Activated naive CD8-positive, alpha-beta T cell treated with anti-CD3 and anti-CD28 coated beads, Interleukin-2, amount 50 U/mL, for 24 hours (primary cell): ENCODE results near the gene STUB1.
A peak's percentile ranks its signal among the peaks of the same experiment; 100 is the strongest.

Source experiments
- ATAC-seq: fragments of 150-1000 bp; cut with Tn5 transposase; one replicate; pipeline ENCODE4 v1.10.0; 2021
- DNase-seq: peaks from one replicate; pipeline ENCODE4 v3.0.0; 2021
- H3K27ac Mint-ChIP-seq: one replicate; pipeline ENCODE4 v1.8.0; 2021; ENCODE audit warnings: mild to moderate bottlenecking, mixed read lengths
- H3K27me3 Mint-ChIP-seq: one replicate; pipeline ENCODE4 v1.8.0; 2021; ENCODE audit warnings: mixed read lengths
- H3K36me3 Mint-ChIP-seq: one replicate; pipeline ENCODE4 v1.8.0; 2021; ENCODE audit warnings: low read depth, mixed read lengths
- H3K4me1 Mint-ChIP-seq: one replicate; pipeline ENCODE4 v1.8.0; 2021; ENCODE audit warnings: mixed read lengths
- H3K4me3 Mint-ChIP-seq: one replicate; pipeline ENCODE4 v1.8.0; 2021; ENCODE audit warnings: mild to moderate bottlenecking, moderate library complexity, mixed read lengths
- H3K9me3 Mint-ChIP-seq: one replicate; pipeline ENCODE4 v1.8.0; 2021; ENCODE audit warnings: mixed read lengths

STUB1 gene

GRCh38 chr16:676913-677312 is 3.3 kb upstream of the STUB1 start:
- peaks cover 5% of the 10 kb centered on the region for H3K27me3 Mint-ChIP-seq
- no peak for DNase-seq

DNA sequence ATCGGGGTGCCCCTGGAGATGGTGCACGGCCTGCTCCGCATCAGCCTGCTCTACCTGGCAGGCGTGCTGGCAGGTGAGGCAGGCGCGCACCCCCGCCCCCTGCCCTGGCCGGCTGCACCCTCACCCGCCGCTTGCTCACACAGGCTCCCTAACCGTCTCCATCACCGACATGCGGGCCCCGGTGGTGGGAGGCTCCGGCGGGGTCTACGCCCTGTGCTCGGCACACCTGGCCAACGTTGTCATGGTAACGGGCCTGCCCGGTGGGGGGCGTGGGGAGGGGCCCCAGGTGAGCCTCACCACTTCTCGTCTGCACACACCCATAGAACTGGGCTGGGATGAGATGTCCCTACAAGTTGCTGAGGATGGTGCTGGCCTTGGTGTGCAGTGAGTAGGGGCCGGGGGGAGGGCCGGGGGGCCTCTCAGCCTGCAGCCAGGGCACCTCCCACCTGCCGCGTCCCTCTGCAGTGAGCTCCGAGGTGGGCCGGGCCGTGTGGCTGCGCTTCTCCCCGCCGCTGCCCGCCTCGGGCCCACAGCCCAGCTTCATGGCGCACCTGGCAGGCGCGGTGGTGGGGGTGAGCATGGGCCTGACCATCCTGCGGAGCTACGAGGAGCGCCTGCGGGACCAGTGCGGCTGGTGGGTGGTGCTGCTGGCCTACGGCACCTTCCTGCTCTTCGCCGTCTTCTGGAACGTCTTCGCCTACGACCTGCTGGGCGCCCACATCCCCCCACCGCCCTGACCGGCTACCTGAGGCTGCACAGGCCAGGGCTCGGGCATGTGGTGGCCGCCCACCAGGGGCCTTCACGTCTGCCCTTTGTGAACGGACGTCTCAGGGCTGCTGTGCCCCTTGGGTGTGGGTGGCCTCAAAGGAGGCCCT is 2.7 kb upstream of the STUB1 start:
- DNase-seq (no peak), ATAC-seq (no peak)
- H3K36me3 Mint-ChIP-seq, result peaks cover 14% of the 10 kb centered on the region
- peaks cover 5% of the 10 kb centered on the region for H3K27me3 Mint-ChIP-seq
- H3K9me3 Mint-ChIP-seq, result no peaks in the 10 kb centered on the region
- H3K4me3 Mint-ChIP-seq, result no peak overlapping the region
- H3K27ac Mint-ChIP-seq, result no peak overlapping the region
- H3K4me1 Mint-ChIP-seq, result peaks cover 22% of the 10 kb centered on the region

More at GRCh38 chr16:676913-677312, 3.3 kb upstream of the STUB1 start:
- Mint-ChIP-seq H3K36me3 (peaks cover 9% of the 10 kb centered on the region), H3K27ac (no peak overlapping the region), H3K4me3 (no peak overlapping the region), H3K9me3 (no peaks in the 10 kb centered on the region), H3K4me1 (peaks cover 17% of the 10 kb centered on the region)
- ATAC-seq, result no peak

DNA sequence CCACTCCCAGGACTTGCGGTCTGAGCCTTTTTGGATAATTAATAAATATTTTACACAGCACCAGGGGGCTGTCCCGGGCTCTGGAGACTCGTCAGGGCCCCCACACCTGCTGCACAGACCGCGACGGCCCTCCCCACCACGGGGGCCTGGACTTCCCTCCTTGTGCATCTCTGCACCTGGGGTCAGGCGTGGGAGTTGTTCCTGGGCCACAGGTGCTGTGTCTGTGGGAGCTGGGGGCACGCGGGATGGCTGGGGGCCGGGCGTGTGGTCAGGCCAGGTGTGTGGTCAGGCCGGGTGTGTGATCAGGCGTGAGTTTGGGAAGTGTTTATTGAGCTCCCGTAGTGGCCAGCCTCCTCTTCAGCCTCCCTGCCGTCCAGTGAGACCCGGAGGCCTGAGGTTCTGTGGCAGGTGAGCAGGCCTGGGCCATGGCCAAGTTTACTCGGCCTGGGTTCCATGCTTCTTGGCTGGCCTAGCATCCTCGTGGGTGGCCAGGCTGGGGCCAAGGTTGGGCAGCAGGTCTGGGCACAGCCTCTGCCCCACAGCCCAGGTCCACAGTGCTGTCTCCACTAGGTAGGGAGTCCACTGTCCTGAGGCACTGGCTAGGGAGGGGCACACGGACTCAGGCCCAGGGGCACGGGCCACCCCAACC is 1.9 kb upstream of the STUB1 start:
- Mint-ChIP-seq H3K4me3 (no peak overlapping the region), H3K36me3 (peaks cover 18% of the 10 kb centered on the region), H3K27me3 (peaks cover 5% of the 10 kb centered on the region), H3K27ac (no peak overlapping the region), H3K9me3 (no peaks in the 10 kb centered on the region), H3K4me1 (peaks cover 27% of the 10 kb centered on the region)
- DNase-seq (no peak), ATAC-seq (no peak)

DNA sequence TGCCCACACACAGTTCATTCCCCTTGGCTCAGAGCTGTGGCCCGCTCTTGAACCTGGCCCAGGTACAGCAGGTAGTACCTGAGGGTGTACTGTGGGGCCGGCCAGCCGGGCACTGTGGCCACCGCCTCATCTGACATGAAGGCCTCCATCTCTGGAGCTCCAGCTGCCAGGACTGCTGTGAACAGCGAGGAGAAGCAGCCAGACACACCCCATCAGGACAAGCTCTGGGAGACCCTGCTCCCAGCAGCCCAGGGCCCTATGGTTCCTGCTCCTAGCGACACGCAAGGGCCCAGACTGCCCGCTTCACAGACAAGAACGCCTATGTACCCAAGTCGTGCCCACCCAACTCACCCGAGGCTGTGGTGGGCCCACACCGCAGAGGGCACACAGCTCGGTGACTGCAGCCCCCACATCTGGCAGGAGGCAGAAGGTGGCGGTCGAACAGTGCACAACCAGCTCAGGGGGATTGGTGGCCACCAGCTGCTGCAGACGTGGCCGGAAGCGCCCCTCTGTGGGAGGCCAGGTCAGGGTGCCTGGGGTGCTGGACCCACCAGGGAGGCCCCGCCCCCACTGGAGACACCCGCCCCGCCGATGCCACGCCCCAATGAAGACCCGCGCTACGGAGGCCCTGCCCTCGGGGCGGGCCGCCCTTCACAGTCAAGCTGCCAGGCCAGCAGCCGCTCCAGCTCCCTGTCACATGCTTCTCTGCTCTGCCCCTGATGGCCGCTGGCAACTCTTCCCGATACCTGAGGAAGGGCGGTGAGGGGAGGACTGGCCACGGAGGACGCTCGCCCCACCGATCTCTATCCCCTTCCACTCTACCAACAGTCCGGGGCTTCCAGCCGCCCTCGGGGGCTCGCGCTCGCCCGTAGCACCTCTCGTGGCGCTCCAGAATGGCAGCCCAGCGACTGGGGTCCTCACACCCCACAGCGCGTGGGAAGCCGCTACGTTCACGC is 1.1 kb upstream of the STUB1 start:
- Mint-ChIP-seq H3K4me1 (peaks cover 30% of the 10 kb centered on the region), H3K27ac (peak overlapping the region; percentile 73), H3K27me3 (peaks cover 5% of the 10 kb centered on the region), H3K4me3 (peak overlapping the region; percentile 75), H3K36me3 (peaks cover 18% of the 10 kb centered on the region), H3K9me3 (no peaks in the 10 kb centered on the region)
- peak; percentile 7 for ATAC-seq
- peak; percentile 69 for DNase-seq

GRCh38 chr16:680625-680945 is 375 bp downstream of the STUB1 start:
- no peak for ATAC-seq
- peak overlapping the region; percentile 49 for H3K27ac Mint-ChIP-seq
- peaks cover 31% of the 10 kb centered on the region for H3K4me1 Mint-ChIP-seq
- peaks cover 18% of the 10 kb centered on the region for H3K36me3 Mint-ChIP-seq
- DNase-seq, result no peak
- H3K4me3 Mint-ChIP-seq, result peak overlapping the region; percentile 82
- peaks cover 5% of the 10 kb centered on the region for H3K27me3 Mint-ChIP-seq
- no peaks in the 10 kb centered on the region for H3K9me3 Mint-ChIP-seq

DNA sequence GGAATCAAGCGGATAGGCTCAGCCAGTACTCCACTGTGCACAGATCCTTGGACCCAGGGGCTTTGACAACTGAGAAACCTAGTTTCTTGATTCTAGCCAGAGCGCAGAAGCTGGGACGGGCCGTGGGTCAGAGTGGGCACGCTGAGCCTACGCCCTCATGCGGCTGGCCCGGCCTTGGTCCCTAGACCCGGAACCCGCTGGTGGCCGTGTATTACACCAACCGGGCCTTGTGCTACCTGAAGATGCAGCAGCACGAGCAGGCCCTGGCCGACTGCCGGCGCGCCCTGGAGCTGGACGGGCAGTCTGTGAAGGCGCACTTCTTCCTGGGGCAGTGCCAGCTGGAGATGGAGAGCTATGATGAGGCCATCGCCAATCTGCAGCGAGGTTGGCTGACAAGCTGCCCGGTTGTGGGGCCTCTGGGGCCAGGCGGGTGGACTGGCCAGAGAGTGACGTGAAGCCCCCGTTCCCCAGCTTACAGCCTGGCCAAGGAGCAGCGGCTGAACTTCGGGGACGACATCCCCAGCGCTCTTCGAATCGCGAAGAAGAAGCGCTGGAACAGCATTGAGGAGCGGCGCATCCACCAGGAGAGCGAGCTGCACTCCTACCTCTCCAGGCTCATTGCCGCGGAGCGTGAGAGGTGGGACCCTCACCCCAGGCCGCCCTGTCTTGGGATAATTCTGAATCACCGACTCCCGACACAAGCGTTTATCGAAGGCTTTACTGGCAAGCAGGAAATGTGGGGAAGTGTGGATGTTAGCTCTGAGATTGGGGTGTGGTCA is 946 bp downstream of the STUB1 start:
- Mint-ChIP-seq H3K27me3 (peaks cover 5% of the 10 kb centered on the region), H3K4me3 (peak overlapping the region; percentile 82), H3K4me1 (peaks cover 34% of the 10 kb centered on the region), H3K36me3 (peaks cover 18% of the 10 kb centered on the region), H3K27ac (peak overlapping the region; percentile 49), H3K9me3 (no peaks in the 10 kb centered on the region)
- ATAC-seq (no peak), DNase-seq (peak; percentile 41)

- Mint-ChIP-seq H3K36me3 (peaks cover 18% of the 10 kb centered on the region), H3K27ac (peak overlapping the region; percentile 54), H3K4me1 (peaks cover 34% of the 10 kb centered on the region), H3K4me3 (peak overlapping the region; percentile 82), H3K27me3 (peaks cover under 1% of the 10 kb centered on the region), H3K9me3 (no peaks in the 10 kb centered on the region)
- DNase-seq (no peak), ATAC-seq (no peak)
Measured at GRCh38 chr16:681746-682427, 1.7 kb downstream of the STUB1 start.

DNA sequence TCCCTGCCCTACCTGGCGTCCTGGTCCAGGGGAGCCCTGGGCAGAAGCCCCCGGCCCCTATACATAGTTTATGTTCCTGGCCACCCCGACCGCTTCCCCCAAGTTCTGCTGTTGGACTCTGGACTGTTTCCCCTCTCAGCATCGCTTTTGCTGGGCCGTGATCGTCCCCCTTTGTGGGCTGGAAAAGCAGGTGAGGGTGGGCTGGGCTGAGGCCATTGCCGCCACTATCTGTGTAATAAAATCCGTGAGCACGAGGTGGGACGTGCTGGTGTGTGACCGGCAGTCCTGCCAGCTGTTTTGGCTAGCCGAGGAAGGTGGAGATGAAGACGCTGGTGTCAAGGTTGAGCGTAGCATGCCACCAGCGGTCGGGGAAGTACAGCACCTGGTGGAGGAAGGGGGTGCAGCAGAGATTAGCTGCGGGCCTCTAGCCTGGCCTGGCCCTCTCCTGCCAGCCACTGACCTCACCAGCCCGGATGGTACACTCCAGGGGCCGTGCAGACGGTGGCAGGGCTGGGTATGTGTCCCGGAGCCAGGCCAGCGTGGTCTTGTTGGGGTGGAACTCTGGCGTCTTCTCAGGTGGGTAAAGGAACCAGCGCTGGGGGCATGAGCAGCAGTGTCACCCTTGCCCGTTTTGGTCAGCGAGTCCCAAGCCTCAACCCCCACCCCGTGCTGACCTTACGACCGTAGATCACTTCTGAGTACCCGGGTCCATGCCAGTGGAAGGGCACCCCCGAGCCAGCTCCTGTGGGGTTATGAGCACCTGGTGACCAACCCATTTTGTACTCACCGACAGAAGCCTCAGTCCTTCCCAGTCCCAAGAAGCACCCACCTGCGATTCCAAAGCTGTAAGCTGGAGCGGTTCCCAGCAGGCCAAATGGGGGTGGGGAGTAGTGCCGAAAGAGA is 2.5 kb downstream of the STUB1 start:
- peak overlapping the region; percentile 82 for H3K4me3 Mint-ChIP-seq
- ATAC-seq (no peak), DNase-seq (no peak)
- H3K27ac Mint-ChIP-seq, result peak overlapping the region; percentile 54
- peaks cover 34% of the 10 kb centered on the region for H3K4me1 Mint-ChIP-seq
- no peaks in the 10 kb centered on the region for H3K9me3 Mint-ChIP-seq
- H3K27me3 Mint-ChIP-seq, result no peaks in the 10 kb centered on the region
- peaks cover 20% of the 10 kb centered on the region for H3K36me3 Mint-ChIP-seq

DNA sequence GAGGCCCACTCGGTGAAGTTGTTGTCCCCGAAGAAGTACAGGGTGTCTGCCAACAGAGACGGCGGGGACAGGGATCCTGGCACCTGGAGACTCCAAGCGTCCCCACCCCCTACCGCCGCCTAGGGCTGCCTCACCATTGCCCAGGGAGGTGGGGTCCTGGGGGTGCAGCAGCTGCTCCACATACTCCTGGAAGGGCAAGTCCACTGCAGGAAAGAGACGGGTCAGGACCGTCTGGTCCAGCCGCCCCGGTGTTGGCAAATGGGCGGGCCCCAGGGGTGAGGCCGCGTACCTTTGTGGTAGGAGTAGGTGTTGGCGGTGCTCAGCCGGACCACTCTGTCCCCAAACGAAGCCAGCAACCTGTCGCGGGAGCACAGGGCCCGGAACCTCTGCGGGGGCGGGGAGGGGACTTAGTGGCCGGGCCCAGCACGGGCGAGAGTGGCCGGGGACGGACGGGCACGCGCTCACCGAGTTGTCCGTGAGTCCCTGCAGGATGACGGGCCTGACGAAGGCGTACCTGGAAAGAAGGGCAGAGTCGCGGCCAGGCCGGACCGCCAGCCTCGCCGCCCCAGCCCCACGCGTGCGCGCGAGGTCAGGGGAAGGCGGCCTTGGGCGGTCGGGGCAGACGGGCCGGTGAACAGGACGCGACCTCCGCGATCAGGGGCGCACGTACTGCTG is 3.3 kb downstream of the STUB1 start:
- H3K27me3 Mint-ChIP-seq, result no peaks in the 10 kb centered on the region
- ATAC-seq (no peak), DNase-seq (peak; percentile 31)
- H3K36me3 Mint-ChIP-seq, result peaks cover 20% of the 10 kb centered on the region
- H3K4me3 Mint-ChIP-seq, result peak overlapping the region; percentile 82
- no peaks in the 10 kb centered on the region for H3K9me3 Mint-ChIP-seq
- peaks cover 36% of the 10 kb centered on the region for H3K4me1 Mint-ChIP-seq
- H3K27ac Mint-ChIP-seq, result peak overlapping the region; percentile 54

DNA sequence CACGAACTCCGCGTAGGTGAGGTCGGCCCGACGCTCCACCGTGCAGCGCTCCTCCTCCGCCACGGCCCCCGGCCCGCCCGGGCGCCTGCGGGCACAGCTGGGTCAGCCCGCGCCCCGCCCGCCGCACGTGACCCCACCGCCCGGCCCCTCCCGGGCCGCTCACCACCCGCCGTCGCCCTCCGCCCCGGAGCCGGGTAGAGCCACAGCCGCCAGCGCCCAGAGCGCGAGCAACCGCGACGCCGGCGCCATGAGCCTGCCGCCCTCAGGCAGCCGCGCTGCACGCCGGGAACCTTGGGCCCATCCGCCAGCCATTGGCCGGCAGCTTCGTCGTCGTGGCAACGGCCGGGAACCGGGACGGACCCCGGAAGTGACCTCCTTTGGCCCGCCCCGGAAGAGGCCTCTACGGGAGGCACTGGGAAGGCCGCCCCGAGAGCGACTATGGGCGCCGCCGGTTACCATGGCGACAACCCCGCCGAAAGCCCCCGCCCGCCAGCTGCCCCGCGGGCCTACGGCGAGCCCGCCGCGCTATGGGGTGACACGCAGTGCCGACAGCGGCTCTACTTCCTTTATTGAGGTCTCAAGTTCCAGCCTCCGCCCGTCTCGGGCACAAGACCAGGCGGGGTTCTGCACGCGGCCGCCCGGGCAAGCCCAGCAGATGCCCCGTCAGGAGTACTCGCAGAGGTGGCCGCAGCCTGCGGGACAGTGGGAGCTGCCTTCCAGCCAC is 4.0 kb downstream of the STUB1 start, which contains the start of gene JMJD8:
TSS of gene JMJD8 (minus strand) at position 264 of the 724 bp plus-strand sequence. CDS start at position 249, 15 bp downstream.
- Mint-ChIP-seq H3K4me1 (peaks cover 41% of the 10 kb centered on the region), H3K9me3 (no peaks in the 10 kb centered on the region), H3K36me3 (peaks cover 20% of the 10 kb centered on the region), H3K4me3 (peak within 1 kb of the TSS; percentile 82), H3K27ac (peak within 1 kb of the TSS; percentile 54), H3K27me3 (no peaks in the 10 kb centered on the region)
- DNase-seq (peak; percentile 99), ATAC-seq (peak; percentile 83)

DNA sequence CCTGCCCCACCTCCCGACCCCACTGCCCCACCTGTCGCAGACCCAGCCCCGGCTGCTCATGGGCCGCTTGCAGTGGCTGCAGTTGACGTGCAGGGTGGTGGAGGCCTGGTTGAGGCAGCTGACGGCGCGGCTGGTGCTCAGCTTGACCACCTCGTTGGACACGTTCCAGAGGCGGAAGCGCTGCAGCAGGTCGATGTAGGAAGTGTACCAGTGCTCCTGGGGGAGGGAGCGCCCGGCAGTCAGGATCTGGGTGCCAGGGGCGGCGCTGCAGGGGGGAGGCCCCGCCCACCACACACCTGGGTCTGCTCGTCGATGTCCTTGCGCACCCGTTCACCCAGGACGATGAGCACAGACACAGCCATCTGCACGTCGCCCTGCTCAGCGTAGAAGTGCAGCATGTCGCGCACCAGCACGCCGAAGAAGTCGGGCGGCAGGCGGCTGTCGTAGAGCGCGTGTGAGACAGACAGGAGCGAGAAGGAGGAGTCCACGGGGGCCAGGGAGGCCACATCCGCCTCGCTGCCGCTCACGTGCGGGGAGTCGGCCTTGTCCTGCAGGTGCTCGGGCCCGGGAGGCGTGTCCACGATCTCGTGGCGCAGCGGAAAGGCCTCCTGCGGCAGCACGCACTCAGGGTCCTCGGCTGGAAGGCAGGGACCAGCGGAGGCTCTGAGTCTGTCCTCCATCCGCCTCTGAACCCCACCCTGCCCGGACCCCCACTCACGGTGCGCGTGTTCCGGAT is 4.9 kb downstream of the STUB1 start:
- no peak overlapping the region for H3K27ac Mint-ChIP-seq
- H3K27me3 Mint-ChIP-seq, result no peaks in the 10 kb centered on the region
- no peak overlapping the region for H3K4me3 Mint-ChIP-seq
- DNase-seq (no peak), ATAC-seq (no peak)
- H3K4me1 Mint-ChIP-seq, result peaks cover 41% of the 10 kb centered on the region
- H3K9me3 Mint-ChIP-seq, result no peaks in the 10 kb centered on the region
- H3K36me3 Mint-ChIP-seq, result peaks cover 20% of the 10 kb centered on the region
